ENCODE measurements around the gene RBP3.

DNA sequence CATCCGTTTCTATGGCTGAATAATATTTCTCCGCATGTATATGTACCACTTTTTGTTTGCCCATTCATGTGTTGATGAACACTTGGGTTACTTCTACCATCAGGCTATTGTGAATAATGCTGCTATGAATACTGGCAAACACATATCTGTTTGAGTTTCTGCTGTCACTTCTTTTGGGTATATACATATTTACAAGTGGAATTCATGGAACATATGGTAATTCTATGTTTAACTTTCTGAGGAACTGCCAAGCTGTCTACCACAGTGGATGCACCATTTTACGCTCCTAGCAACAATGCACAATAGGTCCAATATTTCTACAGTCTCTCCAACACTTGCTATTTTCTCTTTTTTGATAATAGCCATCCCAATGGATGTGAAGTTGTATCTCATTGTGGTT, 41.5 kb downstream of the RBP3 start:
- TF ChIP-seq, protein P1, sequence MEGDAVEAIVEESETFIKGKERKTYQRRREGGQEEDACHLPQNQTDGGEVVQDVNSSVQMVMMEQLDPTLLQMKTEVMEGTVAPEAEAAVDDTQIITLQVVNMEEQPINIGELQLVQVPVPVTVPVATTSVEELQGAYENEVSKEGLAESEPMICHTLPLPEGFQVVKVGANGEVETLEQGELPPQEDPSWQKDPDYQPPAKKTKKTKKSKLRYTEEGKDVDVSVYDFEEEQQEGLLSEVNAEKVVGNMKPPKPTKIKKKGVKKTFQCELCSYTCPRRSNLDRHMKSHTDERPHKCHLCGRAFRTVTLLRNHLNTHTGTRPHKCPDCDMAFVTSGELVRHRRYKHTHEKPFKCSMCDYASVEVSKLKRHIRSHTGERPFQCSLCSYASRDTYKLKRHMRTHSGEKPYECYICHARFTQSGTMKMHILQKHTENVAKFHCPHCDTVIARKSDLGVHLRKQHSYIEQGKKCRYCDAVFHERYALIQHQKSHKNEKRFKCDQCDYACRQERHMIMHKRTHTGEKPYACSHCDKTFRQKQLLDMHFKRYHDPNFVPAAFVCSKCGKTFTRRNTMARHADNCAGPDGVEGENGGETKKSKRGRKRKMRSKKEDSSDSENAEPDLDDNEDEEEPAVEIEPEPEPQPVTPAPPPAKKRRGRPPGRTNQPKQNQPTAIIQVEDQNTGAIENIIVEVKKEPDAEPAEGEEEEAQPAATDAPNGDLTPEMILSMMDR (conservative IDR thresholded peaks at IDR 0.05), result no peak
- TF ChIP-seq EZH2 (IDR thresholded peaks at IDR 0.05; ENCODE audit: low read depth), result no peak
